BJ (cell line): ENCODE measurements around the gene NT5C1B. TPM values are rescaled to one million over a fixed set of nuclear protein-coding genes. Genes with fewer than 3 reads are reported as not detected.

Source experiments
- CTCF ChIA-PET: fragments of 350-600 bp; formaldehyde crosslinking; extraction: SDS; loops from one replicate; lab custom pipeline; 2021; ENCODE audit warnings: antibody characterized with exemption, inconsistent platforms; lab: Yijun Ruan, JAX
- POLR2A ChIA-PET: fragments of 300-600 bp; sonication (Branson Sonifier 250); formaldehyde crosslinking; extraction: SDS; loops from one replicate; lab custom pipeline; 2021; ENCODE audit warnings: antibody characterized with exemption; lab: Charles Lee
- DNase-seq: peaks from one replicate; pipeline ENCODE4 v3.0.0-alpha.2; 2011; ENCODE audit warnings: low read depth
- H3K27me3 ChIP-seq: 2 replicates; pipeline ENCODE4 v1.6.0; 2011; ENCODE audit warnings: low read length; ENCODE audit not compliant: control insufficient read depth, insufficient read depth
- H3K36me3 ChIP-seq: 2 replicates; pipeline ENCODE4 v1.5.1; 2011; ENCODE audit warnings: low read length; ENCODE audit not compliant: control insufficient read depth, insufficient read depth
- H3K4me3 ChIP-seq: 2 replicates; pipeline ENCODE4 v1.5.1; 2011; ENCODE audit warnings: low read depth, mild to moderate bottlenecking, control low read depth, low read length
- polyA plus RNA-seq: library from polyadenylated mRNA; depleted of rRNA; stranded (reverse); fragments of >200 nt; gene quantifications from 2 replicates; pipeline ENCODE4 v1.2.3, GENCODE V29; 2011
- TF ChIP-seq, protein P1 (sequence below): IDR thresholded peaks from 2 replicates; pipeline ENCODE4 v1.5.1; 2011; ENCODE audit warnings: low read depth, mild to moderate bottlenecking, control low read depth, inconsistent platforms, low read length, moderate library complexity; ENCODE audit not compliant: insufficient read depth

Gene NT5C1B
- polyA plus RNA-seq, 1 experiment: not detected

DNA sequence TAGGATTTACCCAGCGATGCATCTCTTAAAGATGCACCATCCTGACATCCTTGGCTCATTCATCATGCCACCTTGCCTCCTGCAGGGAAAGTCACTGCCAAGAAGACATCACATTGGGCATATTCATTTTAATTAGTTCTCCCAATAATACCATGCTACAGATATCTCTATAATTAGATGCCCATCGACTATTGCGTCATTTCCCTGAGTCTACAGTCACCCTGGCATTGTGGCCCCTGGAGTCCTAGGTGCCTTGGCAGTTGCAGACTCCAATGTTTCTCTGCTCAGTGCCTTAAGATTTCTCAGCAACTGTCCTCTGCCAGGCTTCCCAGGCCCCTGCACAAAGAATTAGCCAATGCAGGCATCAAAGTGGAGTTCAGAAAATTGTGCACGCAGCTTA lies 61.5 kb downstream of the NT5C1B start:
- no peaks in the 10 kb centered on the region for H3K36me3 ChIP-seq
- ChIA-PET POLR2A (no interaction called here), CTCF (interaction anchor here (5.9 kb wide), 1 partner anchor 7 kb away, joined by 36 read pairs; no protein-coding TSS in a partner anchor)
- no peak overlapping the region for H3K4me3 ChIP-seq
- DNase-seq: no peak
- H3K27me3 ChIP-seq: no peaks in the 10 kb centered on the region
- TF ChIP-seq, protein P1, sequence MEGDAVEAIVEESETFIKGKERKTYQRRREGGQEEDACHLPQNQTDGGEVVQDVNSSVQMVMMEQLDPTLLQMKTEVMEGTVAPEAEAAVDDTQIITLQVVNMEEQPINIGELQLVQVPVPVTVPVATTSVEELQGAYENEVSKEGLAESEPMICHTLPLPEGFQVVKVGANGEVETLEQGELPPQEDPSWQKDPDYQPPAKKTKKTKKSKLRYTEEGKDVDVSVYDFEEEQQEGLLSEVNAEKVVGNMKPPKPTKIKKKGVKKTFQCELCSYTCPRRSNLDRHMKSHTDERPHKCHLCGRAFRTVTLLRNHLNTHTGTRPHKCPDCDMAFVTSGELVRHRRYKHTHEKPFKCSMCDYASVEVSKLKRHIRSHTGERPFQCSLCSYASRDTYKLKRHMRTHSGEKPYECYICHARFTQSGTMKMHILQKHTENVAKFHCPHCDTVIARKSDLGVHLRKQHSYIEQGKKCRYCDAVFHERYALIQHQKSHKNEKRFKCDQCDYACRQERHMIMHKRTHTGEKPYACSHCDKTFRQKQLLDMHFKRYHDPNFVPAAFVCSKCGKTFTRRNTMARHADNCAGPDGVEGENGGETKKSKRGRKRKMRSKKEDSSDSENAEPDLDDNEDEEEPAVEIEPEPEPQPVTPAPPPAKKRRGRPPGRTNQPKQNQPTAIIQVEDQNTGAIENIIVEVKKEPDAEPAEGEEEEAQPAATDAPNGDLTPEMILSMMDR: no peak

DNA sequence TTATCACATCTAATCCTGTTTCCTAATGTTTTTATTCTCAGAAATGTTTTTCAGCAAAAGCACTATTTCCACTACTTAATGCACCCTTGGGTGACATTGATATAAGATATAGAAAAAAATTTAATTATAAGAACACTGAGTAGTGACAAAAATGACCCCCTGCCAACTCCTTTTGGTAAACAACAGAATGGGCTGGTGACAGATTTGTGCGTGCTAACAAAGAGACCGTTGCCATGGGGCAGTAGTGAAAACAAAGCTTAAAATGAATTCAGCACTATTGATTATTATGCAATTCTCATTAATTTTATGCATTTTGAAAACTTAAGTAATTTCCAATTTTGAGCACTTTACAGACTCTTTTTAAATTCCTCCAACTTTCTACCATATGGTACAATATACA lies 62.0 kb downstream of the NT5C1B start:
- Histone ChIP-seq H3K27me3 (no peaks in the 10 kb centered on the region), H3K36me3 (no peaks in the 10 kb centered on the region), H3K4me3 (no peak overlapping the region)
- ChIA-PET POLR2A (no interaction called here), CTCF (interaction anchor here (0.8 to 0.9 kb wide), 2 partner anchors 157 to 310 kb away, joined by 3 read pairs; no protein-coding TSS in a partner anchor)
- TF ChIP-seq, protein P1: no peak
- DNase-seq: no peak

DNA sequence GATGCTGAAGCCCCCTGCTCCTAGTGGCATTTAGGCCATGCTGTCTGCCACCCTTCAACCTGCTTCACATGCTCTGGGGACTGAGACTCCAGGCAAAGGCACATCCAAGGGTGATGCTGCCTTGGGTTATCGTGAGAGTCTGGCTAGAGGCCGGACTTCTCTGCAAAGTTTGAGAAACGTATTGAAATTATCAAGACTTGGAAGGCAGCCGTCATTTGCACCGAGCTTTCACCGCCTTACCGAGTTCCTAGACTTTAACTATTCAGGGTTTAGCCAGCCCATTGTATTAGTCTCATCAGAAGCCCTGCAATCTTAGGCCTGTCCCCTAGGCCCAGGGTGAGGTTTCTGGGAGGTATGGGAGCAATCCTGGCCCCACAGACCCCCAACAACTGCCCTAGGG lies 62.9 kb downstream of the NT5C1B start:
- POLR2A ChIA-PET: interaction anchor here (0.6 kb wide), 1 partner anchor 107 kb away, joined by 4 read pairs; no protein-coding TSS in a partner anchor
- TF ChIP-seq, protein P1: no peak
- H3K27me3 ChIP-seq: no peaks in the 10 kb centered on the region
- no peak overlapping the region for H3K4me3 ChIP-seq
- no peak for DNase-seq
- CTCF ChIA-PET: interaction anchor here (0.9 kb wide), 1 partner anchor 311 kb away, joined by 3 read pairs; no protein-coding TSS in a partner anchor
- no peaks in the 10 kb centered on the region for H3K36me3 ChIP-seq

DNA sequence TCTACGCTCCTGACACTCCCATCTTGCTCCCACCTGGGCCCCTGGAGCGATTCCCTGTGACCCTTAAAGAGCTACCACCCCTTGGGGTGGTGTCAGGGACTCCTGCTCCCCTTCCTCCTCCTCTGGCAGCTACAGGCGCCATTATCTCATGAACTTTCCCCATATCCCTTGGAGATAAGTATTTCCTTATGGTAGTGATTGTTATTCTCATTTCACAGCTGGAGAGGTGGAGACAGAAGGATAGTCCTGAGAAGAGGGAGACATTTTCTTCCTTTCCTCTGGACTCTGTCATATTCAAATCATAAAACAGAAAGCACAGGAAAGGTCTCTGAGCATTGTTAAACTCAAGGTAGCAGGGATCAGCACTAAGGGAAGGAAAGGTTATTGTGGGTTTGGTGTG lies 63.5 kb downstream of the NT5C1B start:
- H3K36me3 ChIP-seq: no peaks in the 10 kb centered on the region
- ChIA-PET CTCF (interaction anchor here (1.0 kb wide), 1 partner anchor 16 kb away, joined by 3 read pairs; no protein-coding TSS in a partner anchor), POLR2A (no interaction called here)
- TF ChIP-seq, protein P1: no peak
- H3K27me3 ChIP-seq: no peaks in the 10 kb centered on the region
- no peak overlapping the region for H3K4me3 ChIP-seq
- DNase-seq: no peak

DNA sequence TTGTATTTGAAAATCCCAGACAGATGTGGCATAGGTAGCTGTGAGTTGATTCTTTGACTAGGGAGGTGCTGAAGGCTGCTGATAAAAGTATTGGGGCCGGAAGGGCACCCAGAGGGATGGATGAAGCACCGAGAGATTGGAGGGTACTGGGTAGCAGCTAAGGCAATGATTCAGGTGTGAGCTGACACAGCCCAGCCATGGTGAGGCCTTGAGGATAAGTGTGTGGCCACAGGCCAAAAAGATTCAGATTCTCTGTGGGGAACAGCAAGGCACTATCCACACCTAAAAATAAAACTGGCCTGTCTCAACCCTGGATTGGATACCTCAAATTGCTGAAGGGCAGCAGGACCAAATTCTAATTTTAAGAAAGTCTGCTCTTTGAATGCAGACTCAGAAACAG lies 64.1 kb downstream of the NT5C1B start:
- POLR2A ChIA-PET: no interaction called here
- DNase-seq: no peak
- H3K36me3 ChIP-seq: no peaks in the 10 kb centered on the region
- no peaks in the 10 kb centered on the region for H3K27me3 ChIP-seq
- CTCF ChIA-PET: interaction anchor here (1.0 kb wide), 1 partner anchor 17 kb away, joined by 3 read pairs; no protein-coding TSS in a partner anchor
- H3K4me3 ChIP-seq: no peak overlapping the region
- TF ChIP-seq, protein P1: no peak
